HEK293T (cell line): Measurements from ENCODE around the gene GABRG3.

ENCODE experiments used
- BHLHE40 ChIP-seq: fragments of 450-650 bp; IDR thresholded peaks from 2 replicates; pipeline ENCODE4 v1.6.1; 2016; ENCODE audit warnings: mild to moderate bottlenecking, moderate library complexity, borderline replicate concordance
- SUZ12 ChIP-seq: fragments of 450-650 bp; IDR thresholded peaks from 2 replicates; pipeline ENCODE4 v1.6.1; 2016; ENCODE audit warnings: mild to moderate bottlenecking

- TF ChIP-seq BHLHE40 (no peak), SUZ12 (no peak)
Measured at GRCh38 chr15:27088584-27089232, 117.7 kb downstream of the GABRG3 start.
